ENCODE measurements around the gene ADAMTS8.

DNA sequence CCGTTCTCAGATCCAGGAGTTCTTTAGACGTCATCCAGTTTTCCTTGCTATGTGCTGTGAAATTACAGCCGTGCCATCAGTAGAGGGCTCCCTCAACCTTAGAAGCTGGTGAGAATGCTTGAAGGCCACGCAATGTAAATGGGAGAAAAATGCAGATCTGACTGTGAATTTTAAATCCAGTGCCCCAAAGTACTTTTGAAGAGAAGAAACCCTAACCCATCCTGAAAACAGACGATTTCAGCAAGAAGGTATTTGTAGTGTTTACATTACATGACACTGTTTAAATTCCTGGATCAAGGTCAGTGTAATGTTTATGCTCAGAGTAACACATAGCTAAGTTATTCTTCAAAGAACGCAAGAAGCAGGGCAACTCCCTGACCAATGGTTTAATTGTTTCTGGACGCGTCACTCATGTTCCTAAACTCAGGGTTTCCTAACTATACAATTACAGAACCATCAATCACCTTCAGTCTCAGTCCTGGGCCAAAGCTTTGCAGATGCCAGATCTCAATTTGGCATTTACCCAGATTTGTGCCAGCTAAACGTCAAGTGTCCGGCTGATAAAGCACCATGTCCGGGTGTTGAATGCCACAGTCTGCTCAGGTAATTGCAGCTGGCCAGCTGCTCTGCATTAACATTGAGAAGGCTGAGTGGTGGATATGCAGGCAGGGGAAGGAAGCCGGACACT lies 38.2 kb downstream of the ADAMTS8 start:
- no peak for TF ChIP-seq ZFX (IDR thresholded peaks at IDR 0.05)
- TF ChIP-seq, protein P1, sequence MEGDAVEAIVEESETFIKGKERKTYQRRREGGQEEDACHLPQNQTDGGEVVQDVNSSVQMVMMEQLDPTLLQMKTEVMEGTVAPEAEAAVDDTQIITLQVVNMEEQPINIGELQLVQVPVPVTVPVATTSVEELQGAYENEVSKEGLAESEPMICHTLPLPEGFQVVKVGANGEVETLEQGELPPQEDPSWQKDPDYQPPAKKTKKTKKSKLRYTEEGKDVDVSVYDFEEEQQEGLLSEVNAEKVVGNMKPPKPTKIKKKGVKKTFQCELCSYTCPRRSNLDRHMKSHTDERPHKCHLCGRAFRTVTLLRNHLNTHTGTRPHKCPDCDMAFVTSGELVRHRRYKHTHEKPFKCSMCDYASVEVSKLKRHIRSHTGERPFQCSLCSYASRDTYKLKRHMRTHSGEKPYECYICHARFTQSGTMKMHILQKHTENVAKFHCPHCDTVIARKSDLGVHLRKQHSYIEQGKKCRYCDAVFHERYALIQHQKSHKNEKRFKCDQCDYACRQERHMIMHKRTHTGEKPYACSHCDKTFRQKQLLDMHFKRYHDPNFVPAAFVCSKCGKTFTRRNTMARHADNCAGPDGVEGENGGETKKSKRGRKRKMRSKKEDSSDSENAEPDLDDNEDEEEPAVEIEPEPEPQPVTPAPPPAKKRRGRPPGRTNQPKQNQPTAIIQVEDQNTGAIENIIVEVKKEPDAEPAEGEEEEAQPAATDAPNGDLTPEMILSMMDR (IDR thresholded peaks at IDR 0.05 in 2 of 3, conservative IDR thresholded peaks at IDR 0.05 in 1 of 3; ENCODE audit: borderline replicate concordance in 1 of 3, insufficient read depth in 1 of 3, low read depth in 2 of 3, low read length in 2 of 3): peak; percentile 21 to 37 (median 32); a peak in 4 of 6 replicates
- TF ChIP-seq POLR2A (IDR thresholded peaks at IDR 0.05; ENCODE audit: borderline replicate concordance, extremely low read depth, insufficient read depth, insufficient read length): no peak
- TF ChIP-seq TCF7L2 (IDR thresholded peaks at IDR 0.05; ENCODE audit: borderline replicate concordance, extremely low read depth, insufficient read depth, insufficient read length): no peak
- no peak for TF ChIP-seq SIN3A (IDR thresholded peaks at IDR 0.05; ENCODE audit: low read depth)
- TF ChIP-seq ZNF274 (IDR thresholded peaks at IDR 0.05; ENCODE audit: low read depth, low read length): no peak
- TF ChIP-seq EGR1 (IDR thresholded peaks at IDR 0.05; ENCODE audit: low read depth): no peak
- no peak for TF ChIP-seq EZH2 (IDR thresholded peaks at IDR 0.05)
- no peak for TF ChIP-seq POLR2AphosphoS5 (IDR thresholded peaks at IDR 0.05; ENCODE audit: low read depth, low read length)
- peak; percentile 57 for TF ChIP-seq RAD21 (IDR thresholded peaks at IDR 0.05; ENCODE audit: low read depth)
- no peak for TF ChIP-seq CEBPB (IDR thresholded peaks at IDR 0.05; ENCODE audit: low read depth)

Measured in HCT116 (cell line).